ENCODE data around the gene HNRNPA2B1.

The HNRNPA2B1 gene

DNA sequence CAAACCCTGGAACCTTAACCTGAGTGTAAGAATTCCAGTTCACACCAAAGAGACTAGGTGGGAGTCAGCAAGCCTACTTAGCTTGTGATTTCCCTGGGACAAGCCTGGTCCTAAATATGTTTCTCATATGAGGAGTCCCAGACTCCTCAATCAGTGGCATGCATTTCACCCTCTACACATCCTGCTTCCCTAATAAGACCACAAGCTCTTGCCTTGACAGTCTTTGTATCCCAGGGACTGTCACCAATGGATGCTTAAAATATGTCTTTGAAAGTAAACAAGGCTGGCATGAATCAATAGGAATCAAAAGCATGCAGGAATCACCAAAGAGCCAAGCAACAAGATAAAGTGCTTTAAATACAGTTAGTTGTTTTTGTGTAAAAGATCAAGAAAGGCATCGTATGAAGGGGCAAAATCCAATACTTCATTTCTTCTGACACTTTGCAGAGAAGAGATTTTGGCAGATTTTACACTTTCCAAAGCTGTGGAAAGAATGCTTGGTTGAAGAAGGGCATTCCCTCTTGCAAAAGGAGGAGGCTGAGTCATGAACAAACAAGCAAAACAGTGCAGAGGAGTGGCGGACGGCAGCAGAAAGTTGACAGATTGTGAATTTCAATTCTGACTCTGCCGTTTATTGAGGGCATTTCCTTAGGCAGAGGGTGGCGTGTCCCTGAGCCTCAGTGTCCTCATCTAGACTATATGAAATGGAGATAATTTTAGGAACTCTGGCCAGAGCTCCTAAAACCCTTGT lies 57.1 kb downstream of the HNRNPA2B1 start:
- Histone ChIP-seq H3K27me3 (ENCODE audit: control insufficient read depth, insufficient read depth, low read length) (no peaks in the 10 kb centered on the region), H3K4me3 (ENCODE audit: low read length) (no peak overlapping the region), H3K4me1 (ENCODE audit: control insufficient read depth, insufficient read depth, low read length) (no peaks in the 10 kb centered on the region), H3K9me3 (ENCODE audit: control insufficient read depth, insufficient read depth, low read length) (peaks cover 2% of the 10 kb centered on the region; the same call in 1 of the 2 replicates), H3K36me3 (ENCODE audit: control insufficient read depth, insufficient read depth, low read length) (no peaks in the 10 kb centered on the region), H3K27ac (ENCODE audit: low read length) (no peak overlapping the region)
- no CpG with 5 or more reads among the region's 5 CpGs for WGBS (ENCODE audit: insufficient coverage, insufficient read length)
- no peak for DNase-seq (ENCODE audit: low read depth, low spot score)

DNA sequence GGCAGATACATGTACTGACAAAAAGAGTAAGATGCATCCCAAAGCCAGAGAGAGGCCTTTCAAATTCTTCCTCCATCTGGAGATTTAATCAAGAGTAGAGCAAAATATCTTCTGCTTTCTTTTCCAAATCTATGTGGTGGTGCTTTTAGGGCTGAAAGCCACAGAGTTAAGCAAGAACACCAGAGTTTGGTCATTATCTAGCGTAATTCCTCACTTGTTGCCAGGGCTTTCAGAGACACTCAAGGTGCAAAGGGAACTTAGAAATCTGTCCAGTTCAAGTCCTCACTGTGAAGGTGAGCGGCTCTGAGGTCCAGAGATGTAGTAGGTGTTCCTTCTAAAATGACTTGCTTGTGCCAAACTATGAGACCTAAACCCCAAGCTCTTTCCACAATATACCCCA lies 59.5 kb downstream of the HNRNPA2B1 start:
- Histone ChIP-seq H3K4me3 (ENCODE audit: low read length) (no peak overlapping the region), H3K27ac (ENCODE audit: low read length) (no peak overlapping the region), H3K36me3 (ENCODE audit: control insufficient read depth, insufficient read depth, low read length) (no peaks in the 10 kb centered on the region), H3K9me3 (ENCODE audit: control insufficient read depth, insufficient read depth, low read length) (no peaks in the 10 kb centered on the region), H3K4me1 (ENCODE audit: control insufficient read depth, insufficient read depth, low read length) (no peaks in the 10 kb centered on the region), H3K27me3 (ENCODE audit: control insufficient read depth, insufficient read depth, low read length) (no peaks in the 10 kb centered on the region)
- DNase-seq (ENCODE audit: low read depth, low spot score), result no peak
- no CpG with 5 or more reads among the region's 2 CpGs for WGBS (ENCODE audit: insufficient coverage, insufficient read length)

DNA sequence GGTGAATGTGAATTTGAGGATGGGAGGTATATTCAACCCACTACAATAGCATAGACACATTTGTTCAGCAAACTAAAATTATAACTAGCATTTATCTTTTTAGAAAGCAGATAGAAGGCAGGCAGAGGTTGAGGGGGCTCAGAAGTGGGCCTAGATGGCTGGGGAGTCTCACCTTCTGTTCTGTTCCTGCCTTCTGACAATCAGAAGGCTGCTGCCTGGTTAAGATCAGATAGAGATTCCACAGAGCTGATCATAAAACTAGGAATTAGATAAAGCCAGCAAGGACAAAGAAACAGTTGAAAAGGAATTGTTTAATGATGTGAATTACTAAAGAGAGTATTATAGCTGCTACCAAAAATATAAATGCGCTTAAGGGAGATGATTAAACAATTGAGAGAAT lies 60.2 kb downstream of the HNRNPA2B1 start:
- Histone ChIP-seq H3K27me3 (ENCODE audit: control insufficient read depth, insufficient read depth, low read length) (no peaks in the 10 kb centered on the region), H3K4me1 (ENCODE audit: control insufficient read depth, insufficient read depth, low read length) (no peaks in the 10 kb centered on the region), H3K4me3 (ENCODE audit: low read length) (no peak overlapping the region), H3K9me3 (ENCODE audit: control insufficient read depth, insufficient read depth, low read length) (no peaks in the 10 kb centered on the region), H3K27ac (ENCODE audit: low read length) (no peak overlapping the region), H3K36me3 (ENCODE audit: control insufficient read depth, insufficient read depth, low read length) (no peaks in the 10 kb centered on the region)
- no CpG with 5 or more reads among the region's 1 CpG for WGBS (ENCODE audit: insufficient coverage, insufficient read length)
- DNase-seq (ENCODE audit: low read depth, low spot score), result no peak
